ENCODE measurements around the gene MAPRE3. TPM values are rescaled to one million over a fixed set of nuclear protein-coding genes. Genes with fewer than 3 reads are reported as not detected.

The MAPRE3 gene
- total RNA-seq, 2 experiments from 2014 or later = 3.4 to 4.5 TPM

GRCh38 chr2:27049422-27050280 lies 79.2 kb downstream of the MAPRE3 start:
- peak in 12 of 14 experiments; percentile 22 to 86 (median 49) for DNase-seq
- peaks cover 4% of the 10 kb centered on the region for H3K36me3 ChIP-seq (ENCODE audit: insufficient read depth, low read length)
- Mint-ChIP-seq H3K36me3 (ENCODE audit: low read depth) (peaks cover 30% of the 10 kb centered on the region), H3K27ac (peak overlapping the region; percentile 100), H3K9me3 (no peaks in the 10 kb centered on the region), H3K4me3 (peak overlapping the region; percentile 100), H3K27me3 (peaks cover 15% of the 10 kb centered on the region), H3K4me1 (ENCODE audit: low read depth) (peaks cover 27% of the 10 kb centered on the region)
- ATAC-seq (ENCODE audit: poor library complexity) = peak; percentile 11
- TF ChIP-seq, protein P1, sequence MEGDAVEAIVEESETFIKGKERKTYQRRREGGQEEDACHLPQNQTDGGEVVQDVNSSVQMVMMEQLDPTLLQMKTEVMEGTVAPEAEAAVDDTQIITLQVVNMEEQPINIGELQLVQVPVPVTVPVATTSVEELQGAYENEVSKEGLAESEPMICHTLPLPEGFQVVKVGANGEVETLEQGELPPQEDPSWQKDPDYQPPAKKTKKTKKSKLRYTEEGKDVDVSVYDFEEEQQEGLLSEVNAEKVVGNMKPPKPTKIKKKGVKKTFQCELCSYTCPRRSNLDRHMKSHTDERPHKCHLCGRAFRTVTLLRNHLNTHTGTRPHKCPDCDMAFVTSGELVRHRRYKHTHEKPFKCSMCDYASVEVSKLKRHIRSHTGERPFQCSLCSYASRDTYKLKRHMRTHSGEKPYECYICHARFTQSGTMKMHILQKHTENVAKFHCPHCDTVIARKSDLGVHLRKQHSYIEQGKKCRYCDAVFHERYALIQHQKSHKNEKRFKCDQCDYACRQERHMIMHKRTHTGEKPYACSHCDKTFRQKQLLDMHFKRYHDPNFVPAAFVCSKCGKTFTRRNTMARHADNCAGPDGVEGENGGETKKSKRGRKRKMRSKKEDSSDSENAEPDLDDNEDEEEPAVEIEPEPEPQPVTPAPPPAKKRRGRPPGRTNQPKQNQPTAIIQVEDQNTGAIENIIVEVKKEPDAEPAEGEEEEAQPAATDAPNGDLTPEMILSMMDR (IDR thresholded peaks at IDR 0.05) = no peak
- POLR2A ChIA-PET = interaction anchor here (0.6 to 13.4 kb wide), 16 partner anchors 10 to 1821 kb away, joined by 3 to 301 read pairs (median 8); partner anchors contain the start of genes ABHD1, ATRAID, KHK and MPV17
- intact Hi-C loops (cut with DNase I, micrococcal nuclease) = loop anchor here (1.0 to 5.0 kb wide), 6 partner anchors 16 to 163 kb away; partner anchors contain the start of genes ATRAID (in 1 of the 2), KHK (in 1 of the 2), SLC5A6 (in 1 of the 2) and TMEM214 (in 1 of the 2)
- peak overlapping the region; percentile 76 for H3K4me3 ChIP-seq (ENCODE audit: low read length)
- H3K27me3 ChIP-seq (ENCODE audit: control insufficient read depth in 1 of 2, insufficient read depth in 2 of 2, low read length in 2 of 2) = no peaks in the 10 kb centered on the region
- H3K4me1 ChIP-seq (ENCODE audit: insufficient read depth, low read length) = peaks cover 20% of the 10 kb centered on the region
- CTCF ChIA-PET = interaction anchor here (0.9 to 3.1 kb wide), 10 partner anchors 12 to 230 kb away, joined by 3 to 18 read pairs (median 7); partner anchors contain the start of genes KHK, OST4, PREB and TMEM214
- H3K9me3 ChIP-seq (ENCODE audit: control insufficient read depth in 1 of 2, insufficient read depth in 1 of 2, low read length in 2 of 2) = no peaks in the 10 kb centered on the region
- peak overlapping the region; percentile 41 to 77 for H3K27ac ChIP-seq (ENCODE audit: low read depth in 1 of 2, low read length in 2 of 2)

GRCh38 chr2:27050281-27050995 lies 80.0 kb downstream of the MAPRE3 start:
- ATAC-seq (ENCODE audit: poor library complexity) (peak; percentile 57), DNase-seq (peak; percentile 86 to 97 (median 92))
- peak overlapping the region; percentile 100 for H3K27ac Mint-ChIP-seq
- POLR2A ChIA-PET = interaction anchor here (0.6 to 13.4 kb wide), 23 partner anchors 11 to 1820 kb away, joined by 3 to 301 read pairs (median 5); partner anchors contain the start of genes ABHD1, ATRAID, GTF3C2 and KHK
- Histone ChIP-seq H3K27me3 (ENCODE audit: control insufficient read depth in 1 of 2, insufficient read depth in 2 of 2, low read length in 2 of 2) (no peaks in the 10 kb centered on the region), H3K4me3 (ENCODE audit: low read length) (peak overlapping the region; percentile 76), H3K4me1 (ENCODE audit: insufficient read depth, low read length) (peaks cover 20% of the 10 kb centered on the region), H3K27ac (ENCODE audit: low read depth in 1 of 2, low read length in 2 of 2) (peak overlapping the region; percentile 77 to 83), H3K36me3 (ENCODE audit: insufficient read depth, low read length) (peaks cover 11% of the 10 kb centered on the region), H3K9me3 (ENCODE audit: control insufficient read depth in 1 of 2, insufficient read depth in 1 of 2, low read length in 2 of 2) (no peaks in the 10 kb centered on the region)
- intact Hi-C loops (cut with DNase I, micrococcal nuclease) = loop anchor here (1.0 to 5.0 kb wide), 5 partner anchors 18 to 162 kb away; partner anchors contain the start of genes ATRAID (in 1 of the 2), KHK (in 1 of the 2), SLC5A6 (in 1 of the 2) and TMEM214 (in 1 of the 2)
- no peaks in the 10 kb centered on the region for H3K9me3 Mint-ChIP-seq
- H3K36me3 Mint-ChIP-seq (ENCODE audit: low read depth) = peaks cover 38% of the 10 kb centered on the region
- CTCF ChIA-PET = interaction anchor here (0.9 to 3.1 kb wide), 11 partner anchors 12 to 253 kb away, joined by 3 to 18 read pairs (median 5); partner anchors contain the start of genes KHK, OST4, PREB and TMEM214
- H3K4me1 Mint-ChIP-seq (ENCODE audit: low read depth) = peaks cover 27% of the 10 kb centered on the region
- TF ChIP-seq, protein P1 (IDR thresholded peaks at IDR 0.05) = peak; percentile 42
- H3K4me3 Mint-ChIP-seq = peak overlapping the region; percentile 100
- H3K27me3 Mint-ChIP-seq = peaks cover 15% of the 10 kb centered on the region
